LHCN-M2 (cell line): Measurements from ENCODE around the gene LCE7A. TPM values are rescaled to one million over a fixed set of nuclear protein-coding genes. Genes with fewer than 3 reads are reported as not detected.
A peak's percentile ranks its signal among the peaks of the same experiment; 100 is the strongest.

ENCODE experiments used
- DNase-seq: peaks from one replicate; pipeline ENCODE4 v3.0.0-alpha.2; 2012; ENCODE audit warnings: low read depth
- polyA plus RNA-seq: library from polyadenylated mRNA; unstranded; fragments of >200 nt; gene quantifications from one replicate; pipeline ENCODE4 v1.2.1, GENCODE V29; 2012; ENCODE audit warnings: missing spikeins
- total RNA-seq: library from RNA; depleted of rRNA; stranded (reverse); fragments of >200 nt; gene quantifications from 2 replicates; pipeline ENCODE4 v1.2.3, GENCODE V29; 2014; rRNA removed

Gene LCE7A, protein sequence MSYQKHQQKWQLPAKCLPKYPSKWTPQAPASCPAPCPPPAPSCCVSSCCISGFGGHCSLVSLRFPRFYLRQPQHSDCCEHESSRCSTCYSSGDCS
- not detected in 2 replicates for total RNA-seq
- not detected for polyA plus RNA-seq

DNA sequence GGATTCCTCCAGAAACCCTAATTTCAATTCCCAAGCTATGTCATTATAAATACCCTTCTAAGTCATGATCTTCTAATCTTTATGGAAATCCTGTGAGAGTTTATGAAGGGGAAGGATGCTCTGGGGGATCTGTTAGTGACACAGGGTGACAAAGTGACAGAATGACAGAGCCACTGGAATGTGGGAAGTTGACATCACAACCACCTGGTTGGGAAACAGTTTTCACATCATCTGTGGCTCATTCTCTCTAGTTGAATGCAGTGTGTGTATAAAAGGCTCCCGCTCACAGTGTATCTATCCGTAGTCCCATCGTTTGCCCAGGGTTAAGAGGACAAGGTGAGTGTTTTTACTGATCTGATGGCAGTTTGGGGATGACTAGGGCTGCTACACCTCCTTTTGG, at the start of gene LCE7A:
Gene LCE7A (plus strand): TSS at position 301 of the 400 bp plus-strand sequence. CDS start 702 bp downstream, outside the sequence.
- DNase-seq = no peak

DNA sequence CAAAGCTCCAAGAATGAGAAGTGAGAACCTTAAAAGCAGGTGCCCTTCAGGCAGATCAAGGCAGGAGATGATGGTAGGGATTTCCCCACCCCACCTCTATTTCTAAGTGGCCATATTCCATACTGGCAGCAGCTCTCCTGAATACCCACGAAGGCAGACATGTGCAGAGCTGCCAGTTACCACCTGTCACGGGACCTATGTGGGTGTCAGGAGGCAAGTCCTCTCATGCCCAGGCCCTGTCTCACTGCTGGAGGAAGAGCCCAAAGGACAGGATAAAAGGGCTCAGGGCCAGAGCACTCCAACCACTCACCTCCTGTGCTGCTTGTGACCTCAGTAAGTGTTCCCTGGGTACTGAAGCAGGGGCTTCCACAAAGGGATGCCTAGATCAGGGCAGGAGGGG, 48.7 kb upstream of the LCE7A start:
- no peak for DNase-seq

DNA sequence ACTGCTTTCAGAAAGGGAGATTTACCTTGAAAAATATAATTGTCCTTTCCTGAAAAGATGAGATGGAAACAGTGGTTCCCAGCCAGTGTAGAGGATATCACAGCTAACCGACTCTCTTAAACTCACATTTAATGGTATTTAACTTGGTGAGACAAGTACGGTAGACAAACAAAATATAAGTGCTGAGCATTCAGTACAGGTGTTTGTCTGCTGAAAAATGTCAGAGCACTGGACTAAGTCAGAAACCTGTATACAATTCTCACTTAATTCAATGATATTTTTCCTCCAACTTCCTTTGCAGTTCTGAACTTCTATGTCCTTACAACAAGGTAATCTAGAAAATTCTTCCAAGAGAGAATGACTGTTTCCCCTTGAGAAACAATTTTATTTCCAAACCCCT, 48.1 kb upstream of the LCE7A start, which contains the start of gene LCE1B:
Gene LCE1B (plus strand): TSS at position 301 of the 400 bp plus-strand sequence. CDS start 476 bp downstream, outside the sequence.
- DNase-seq = no peak

DNA sequence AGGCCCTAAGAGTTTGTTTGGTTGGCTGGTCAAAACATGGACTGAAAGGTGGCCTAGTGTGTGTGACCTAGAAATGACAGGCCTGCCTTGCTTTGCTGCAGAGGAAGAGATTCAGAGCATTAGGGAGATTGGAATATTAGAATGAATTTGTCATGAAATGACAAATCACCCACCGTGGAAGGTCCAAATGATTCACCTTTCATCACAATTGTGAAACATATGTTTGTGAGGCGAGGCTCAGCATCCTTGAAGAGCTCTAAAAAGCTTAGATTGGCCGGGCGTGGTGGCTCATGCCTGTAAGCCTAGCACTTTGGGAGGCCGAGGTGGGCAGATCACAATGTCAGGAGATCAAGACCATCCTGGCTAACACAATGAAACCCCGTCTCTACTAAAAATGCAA, 42.5 kb upstream of the LCE7A start:
- DNase-seq = no peak

DNA sequence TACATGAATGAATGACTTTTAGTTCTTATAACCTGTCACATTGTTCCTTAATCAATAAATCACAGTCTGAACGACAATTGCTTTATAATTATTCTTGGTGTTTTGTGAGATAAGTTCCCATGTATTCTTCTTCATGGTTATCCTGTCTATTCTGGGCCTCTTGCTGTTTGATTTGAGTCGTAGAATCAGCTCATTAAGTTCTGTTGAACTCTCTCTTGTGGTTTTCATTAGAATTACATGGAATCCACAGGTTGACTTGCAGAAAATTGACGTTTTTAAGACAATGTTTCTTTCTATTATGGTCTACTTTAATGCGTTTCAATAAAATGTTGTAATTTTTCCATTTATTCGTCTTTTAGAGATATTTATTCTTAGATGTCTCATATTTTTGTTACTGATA, 36.5 kb upstream of the LCE7A start:
- DNase-seq = no peak

DNA sequence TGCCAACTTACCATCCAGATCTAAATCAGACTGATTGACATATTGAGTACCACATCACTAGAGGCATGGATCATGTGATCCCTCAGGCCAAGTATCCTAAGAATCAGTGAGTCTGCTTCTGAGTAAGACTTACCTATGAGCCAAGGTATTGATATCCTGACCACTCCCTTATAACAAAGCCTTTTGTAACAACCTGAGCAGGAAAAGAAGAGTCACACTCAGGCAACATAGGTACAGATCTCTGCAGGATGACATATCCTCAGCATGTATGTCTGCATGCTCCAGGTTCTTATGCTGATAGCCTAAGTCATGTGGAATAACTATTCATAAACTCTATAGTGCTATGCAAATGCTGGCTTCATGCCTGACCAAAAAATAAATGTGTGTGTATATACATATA, 34.8 kb upstream of the LCE7A start:
- DNase-seq = no peak

DNA sequence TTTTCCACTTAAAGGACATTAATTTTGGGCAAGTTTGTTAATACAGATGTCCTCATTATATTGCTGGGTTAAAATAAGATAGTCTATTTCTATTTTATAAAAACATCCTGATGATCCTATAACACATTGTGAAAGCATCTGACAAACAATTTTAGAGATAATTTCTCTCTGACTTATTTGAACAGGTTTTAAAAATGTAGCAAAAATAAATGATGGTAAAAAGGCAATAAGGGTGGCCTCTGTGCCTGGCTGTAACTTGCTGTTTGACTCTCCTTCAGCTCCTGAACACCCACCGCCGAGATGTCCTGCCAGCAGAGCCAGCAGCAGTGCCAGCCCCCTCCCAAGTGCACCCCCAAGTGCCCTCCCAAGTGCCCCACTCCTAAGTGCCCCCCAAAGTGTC, 32.6 kb upstream of the LCE7A start, which contains the start of gene LCE1A:
Gene LCE1A (plus strand): TSS at position 301 of the 400 bp plus-strand sequence. CDS start 0 bp downstream, at position 301.
- DNase-seq = no peak

DNA sequence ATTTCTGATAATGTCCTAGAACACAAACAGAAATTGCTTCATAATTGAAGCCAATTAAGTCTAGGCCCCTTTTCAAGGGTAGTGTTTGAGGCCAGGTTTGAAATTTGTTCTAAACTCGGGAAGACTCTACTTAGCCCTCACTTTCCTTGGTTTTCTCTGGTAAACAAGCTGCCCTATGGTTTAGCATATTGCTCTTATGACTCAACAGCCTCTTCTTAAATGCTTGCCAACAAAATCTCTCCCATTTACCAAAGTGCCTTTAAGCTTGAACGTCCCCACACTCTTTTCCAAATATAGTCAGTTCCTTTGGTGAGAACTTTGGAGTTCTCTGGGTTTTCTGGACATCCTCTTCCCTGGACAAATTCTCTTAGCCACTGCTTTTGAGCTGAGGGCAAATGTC, 22.9 kb upstream of the LCE7A start:
- DNase-seq = no peak

DNA sequence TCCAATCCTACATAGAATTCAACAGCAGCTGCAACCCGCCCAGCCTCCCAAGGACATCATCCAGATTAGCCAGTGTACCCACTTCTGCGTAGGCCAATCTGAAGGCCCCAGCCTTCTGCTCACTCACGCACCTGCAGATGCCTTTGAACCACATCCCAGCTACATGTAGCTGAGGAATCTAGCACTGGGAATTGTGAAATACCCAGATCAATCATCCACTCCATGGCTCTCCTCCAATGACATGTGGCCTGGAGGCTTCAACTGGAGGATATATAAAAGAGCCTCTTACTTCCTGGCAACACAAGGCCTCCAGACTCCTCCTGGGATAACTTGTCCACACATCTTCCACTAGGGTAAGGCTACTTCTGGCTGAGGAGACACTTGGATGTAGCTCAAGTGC, 17.2 kb upstream of the LCE7A start, which contains the start of gene LCE6A:
Gene LCE6A (plus strand): TSS at position 301 of the 400 bp plus-strand sequence. CDS start 665 bp downstream, outside the sequence.
- DNase-seq = no peak

DNA sequence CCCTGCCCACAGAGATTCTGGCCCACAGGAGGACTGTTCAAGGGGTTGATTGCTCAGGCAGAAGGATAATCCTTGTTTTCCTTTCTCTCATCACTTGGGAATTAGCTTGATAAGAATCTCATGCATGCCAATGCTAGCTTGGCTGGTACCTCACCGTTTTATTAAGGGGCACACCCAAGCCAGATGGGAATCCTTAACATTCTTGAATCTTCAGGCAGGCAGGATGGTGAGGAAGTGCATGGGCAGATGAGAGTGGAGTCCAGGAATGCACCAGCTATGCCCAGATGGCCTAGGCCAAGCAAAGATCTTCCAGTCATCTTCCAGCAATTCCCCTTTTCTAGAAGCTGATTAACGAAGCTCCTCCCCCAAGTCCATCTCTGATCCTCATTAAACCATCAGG, 4.1 kb upstream of the LCE7A start:
- no peak for DNase-seq

DNA sequence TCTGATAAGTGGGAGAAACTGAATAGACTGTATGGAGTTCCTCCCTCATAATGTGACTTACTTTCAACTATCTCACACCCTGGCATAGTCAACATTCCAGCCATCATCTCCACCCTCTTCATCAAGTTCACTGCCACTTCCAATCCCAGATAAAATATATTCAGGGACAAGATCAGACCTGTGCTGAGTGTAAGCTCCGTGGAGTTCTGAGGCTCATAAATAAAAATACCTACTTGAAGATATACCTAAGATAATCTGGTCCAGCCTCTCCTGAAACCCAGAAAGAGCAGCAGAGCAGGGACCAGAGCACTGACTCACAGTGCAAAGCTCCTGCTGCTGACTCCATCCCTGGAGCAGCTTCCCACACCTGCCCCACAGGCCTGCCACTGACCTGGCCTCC, 1.7 kb upstream of the LCE7A start:
- DNase-seq = no peak

DNA sequence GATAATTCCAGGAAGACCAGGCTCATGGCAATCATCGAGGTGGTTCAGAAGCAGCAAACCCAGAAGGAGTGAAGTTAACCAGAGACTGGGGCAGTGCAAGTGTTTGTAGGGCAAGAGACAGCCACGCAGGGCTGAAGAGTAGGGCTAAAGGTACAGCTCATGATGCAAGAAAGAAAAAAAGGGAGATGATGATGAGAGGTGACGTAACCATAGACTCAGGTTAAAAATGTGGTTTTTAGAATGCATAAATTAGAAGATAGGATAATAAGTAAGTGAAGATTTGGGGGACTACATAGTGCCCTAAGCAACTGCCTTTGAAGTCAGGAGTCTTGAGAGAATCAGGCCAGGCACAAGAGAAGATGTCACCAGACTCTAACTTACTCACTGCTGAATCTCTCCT, 333 bp downstream of the LCE7A start:
- no peak for DNase-seq

DNA sequence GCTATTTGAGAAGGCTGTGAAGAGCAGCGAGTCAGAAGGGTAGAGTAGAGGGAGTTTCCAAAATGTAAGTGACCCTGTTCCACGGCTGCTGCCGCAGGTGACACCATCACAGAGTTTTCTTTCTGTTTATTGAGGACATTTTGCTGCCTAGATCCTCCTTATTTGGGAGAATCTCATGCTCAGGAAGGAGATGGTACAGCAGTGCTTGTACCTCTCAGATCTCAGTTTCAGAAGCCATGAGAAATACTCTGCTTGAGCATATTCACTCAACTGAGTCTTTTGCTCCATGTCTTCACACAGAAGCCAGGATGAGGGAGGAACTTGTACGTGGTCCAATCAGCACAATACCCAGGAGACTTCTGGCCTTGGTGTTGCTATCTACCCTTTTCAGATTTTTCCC, 1.6 kb downstream of the LCE7A start:
- DNase-seq = no peak

DNA sequence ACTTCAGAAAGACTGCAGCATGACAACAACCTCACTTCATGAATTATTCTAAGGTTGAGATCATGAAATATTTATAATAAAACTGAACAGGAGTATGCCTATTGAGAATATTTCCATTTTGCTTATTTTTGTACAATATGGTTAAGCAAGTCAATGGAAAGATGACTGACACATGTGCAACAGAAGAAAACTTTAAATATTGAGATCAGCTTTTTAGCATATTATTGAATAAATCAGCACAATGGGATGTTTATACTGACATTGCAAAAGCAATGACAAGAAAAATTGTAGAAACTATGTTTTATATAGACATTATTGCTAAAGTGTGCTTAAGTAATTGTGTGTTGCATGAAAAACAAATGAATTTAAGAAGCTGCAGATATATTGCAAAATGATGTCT, 4.6 kb downstream of the LCE7A start:
- no peak for DNase-seq

DNA sequence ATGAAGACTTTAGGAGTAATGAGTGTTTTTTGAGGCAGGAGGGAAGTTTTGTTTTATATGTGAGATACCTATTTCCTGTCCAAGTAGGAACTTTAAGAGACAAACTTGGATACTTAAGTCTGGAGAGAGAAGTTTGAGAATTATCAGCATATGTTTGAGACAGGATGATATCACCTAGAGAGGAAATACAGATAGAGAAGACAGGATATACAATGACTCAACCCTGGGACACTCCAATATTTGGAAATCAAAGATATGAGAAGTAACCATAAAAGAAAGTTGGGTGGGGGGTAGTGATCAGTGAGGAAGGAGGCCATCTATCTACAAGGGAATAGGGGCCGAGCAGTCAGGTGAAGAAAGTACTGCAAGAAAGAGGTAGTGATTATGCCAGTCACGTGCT, 6.5 kb downstream of the LCE7A start:
- no peak for DNase-seq

DNA sequence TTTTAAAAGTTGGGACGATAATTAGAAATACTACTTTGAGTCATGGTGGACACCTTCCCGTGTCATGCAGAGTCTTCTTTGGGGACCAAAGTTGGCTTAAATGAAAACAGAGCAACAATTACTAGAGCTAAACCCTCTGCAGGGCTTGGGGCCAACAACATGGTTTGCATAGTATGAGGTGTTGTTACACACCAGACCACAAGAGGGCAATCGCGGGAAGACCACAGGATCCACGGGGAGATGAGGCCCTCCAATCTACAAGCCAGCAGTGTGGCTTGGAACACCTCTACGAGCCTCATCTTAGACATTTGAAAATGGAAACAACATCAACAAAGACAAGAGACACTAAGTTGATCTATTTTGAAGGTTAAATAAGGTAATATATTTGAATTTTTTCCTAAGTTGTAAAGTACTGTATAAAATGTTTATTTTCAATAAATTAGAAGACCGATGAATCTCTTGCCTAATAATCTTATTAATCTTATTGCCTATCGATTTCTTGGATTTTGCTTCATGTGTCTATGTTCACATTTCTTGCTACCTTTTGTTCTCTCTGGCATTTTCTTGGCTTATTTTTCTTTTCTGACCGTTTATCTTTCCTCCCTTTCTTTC, 10.1 kb downstream of the LCE7A start:
- peak; percentile 50 for DNase-seq

DNA sequence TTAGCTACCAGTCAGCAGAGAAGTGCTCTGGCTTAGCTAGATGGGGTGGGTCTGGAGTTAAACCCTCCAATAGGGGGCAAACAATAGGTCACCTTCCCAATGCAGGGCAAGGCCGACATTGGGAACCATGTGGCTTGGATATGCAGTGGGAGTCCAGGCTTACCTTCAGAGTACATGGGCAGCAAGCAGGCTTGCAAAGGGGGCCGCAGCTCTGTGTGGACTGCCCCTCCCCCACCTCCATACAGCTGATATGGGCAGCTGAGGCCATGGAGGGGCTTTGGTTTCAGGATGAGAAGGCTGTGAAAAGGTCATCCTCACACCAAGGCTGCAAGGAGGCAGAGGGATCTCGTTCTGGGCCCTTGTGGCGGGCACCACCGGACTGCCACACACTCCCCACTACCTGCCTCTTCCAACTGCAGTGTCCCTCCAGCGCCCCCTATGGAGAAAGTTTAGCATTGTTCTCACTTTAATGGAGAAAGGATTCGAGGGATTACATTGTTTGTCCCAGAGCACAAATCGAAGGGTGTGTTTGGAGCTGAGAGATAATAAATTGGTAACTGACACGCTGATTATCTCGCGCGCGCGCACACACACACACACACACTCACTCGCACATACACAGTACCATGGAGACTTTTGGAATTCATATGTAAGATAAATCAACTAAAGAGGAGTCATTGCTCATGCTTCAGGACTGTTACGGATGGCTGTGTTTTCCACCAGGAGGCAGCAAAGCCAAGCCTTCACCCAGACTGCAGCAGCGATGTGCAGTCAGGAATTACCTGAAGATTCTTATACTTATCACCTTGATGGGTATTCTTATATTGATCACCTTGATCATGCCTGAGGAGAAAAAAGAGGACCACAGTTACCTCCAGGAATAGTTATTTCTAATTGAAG, 11.3 kb downstream of the LCE7A start:
- DNase-seq = peak; percentile 7

DNA sequence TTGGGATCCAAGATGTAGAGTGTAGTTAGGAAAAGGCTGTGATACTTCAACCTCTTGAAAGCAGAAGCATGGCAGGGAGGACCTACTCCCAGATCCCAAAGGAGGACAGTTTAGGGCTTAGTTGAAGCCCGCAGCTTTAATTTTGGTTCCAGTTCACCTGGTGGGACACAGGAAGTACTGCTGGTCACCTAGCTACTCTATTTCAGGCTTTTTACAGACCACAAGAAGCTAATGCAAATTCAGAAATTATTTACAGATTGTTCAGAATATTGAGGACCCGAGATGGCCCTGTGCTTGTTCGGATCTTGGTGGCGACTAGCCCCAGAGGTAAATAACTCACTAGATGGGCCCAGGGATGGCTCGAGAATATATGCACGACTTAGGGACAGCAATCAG, 11.9 kb downstream of the LCE7A start:
- DNase-seq = no peak

DNA sequence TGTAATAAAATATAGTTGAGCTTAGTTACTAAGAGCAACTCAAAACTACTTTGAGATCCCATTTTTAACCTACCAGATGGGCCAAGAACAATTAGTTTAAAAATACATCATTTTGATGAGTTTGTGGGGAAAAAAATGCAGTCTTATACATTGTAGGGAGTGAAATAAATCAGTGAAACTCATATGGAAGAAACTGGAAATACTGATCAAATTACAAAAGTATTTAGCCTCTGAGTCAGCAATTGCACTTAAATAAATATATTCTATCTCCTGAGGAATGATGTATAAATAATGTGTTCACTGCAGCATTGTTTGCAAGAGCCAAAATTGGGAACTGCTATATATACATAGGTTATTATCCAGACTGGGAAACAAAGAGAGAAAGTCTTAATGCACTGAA, 13.7 kb downstream of the LCE7A start:
- DNase-seq = no peak

DNA sequence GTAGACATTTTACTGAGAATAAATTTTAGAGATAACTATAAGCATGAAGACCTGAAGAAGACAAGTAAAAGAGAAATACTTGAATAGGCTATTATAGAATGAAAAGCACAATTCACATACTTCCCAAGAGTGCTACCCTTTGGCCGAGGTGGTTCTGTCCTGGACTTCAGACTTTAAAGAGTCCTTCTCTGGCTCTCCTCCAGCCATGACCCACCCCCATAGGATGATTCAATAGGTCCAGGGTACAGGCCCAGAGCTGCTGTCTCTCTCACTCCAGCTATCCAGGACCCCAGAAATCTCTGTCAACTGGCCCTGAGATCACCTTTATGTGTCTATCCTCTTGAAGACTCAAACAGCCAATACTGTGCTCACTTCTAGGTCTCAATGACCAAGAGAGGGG, 17.0 kb downstream of the LCE7A start:
- no peak for DNase-seq

DNA sequence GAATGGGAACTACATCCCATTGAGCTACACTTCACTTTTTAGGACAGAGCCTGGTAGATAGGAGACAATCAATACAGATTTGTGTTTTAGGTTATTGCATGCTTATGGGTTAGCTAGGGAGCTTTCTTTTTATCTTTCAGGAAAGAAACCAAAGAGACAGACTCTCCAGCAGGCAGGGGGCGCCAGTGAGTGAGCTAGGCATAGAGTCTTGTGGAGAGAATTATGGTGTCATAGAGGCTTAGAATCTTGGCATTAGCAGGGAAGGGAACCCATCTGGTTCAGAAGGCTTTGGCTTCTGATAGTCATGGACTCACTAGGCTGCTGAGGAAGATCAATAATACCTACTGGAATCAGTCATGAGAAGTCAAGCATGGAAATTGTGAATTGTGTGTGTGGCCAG, 18.2 kb downstream of the LCE7A start, which contains the start of gene SMCP:
Gene SMCP (plus strand): TSS at position 281 of the 400 bp plus-strand sequence. CDS start 6,101 bp downstream, outside the sequence.
- no peak for DNase-seq

DNA sequence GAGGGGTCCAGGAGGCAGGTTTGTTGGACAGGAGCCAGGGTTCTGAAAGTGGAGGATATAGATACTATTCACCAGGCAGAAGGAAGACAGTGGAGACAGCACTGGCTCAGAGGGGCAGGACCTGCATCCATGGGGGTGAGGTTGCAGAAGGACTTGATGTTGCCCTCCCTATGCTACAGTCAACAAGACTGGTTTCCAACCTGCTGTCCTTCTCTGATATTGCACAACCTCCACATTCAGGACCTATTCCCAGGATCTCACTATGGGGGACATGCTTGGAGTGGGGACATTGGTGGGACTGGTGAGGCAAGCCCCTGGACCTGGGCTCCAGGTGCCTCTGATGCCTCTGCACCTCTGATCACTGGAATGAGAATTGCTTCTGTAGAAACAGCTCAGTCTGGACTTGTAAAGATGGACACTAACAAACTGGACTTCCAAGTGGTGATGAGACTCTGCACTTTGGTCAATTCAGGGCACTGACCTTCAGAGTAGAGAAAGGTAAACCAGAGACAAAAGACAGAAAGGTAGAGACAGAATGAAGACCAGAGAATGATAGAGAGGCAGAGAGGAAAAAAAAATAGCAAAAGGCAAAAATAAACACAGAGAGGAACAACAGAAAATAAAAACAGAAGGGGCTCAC, 19.9 kb downstream of the LCE7A start:
- DNase-seq = no peak
